Kidney epithelial cell (primary cell): Measurements from ENCODE around the gene ACMSD. TPM values are rescaled to one million over a fixed set of nuclear protein-coding genes. Genes with fewer than 3 reads are reported as not detected.
A peak's percentile ranks its signal among the peaks of the same experiment; 100 is the strongest.

Source experiments
- DNase-seq: peaks from one replicate; pipeline ENCODE4 v3.0.0-alpha.2; 2010; ENCODE audit warnings: low read depth
- H3K27me3 ChIP-seq: 2 replicates; pipeline ENCODE4 v1.6.0; 2011; ENCODE audit warnings: low read length; ENCODE audit not compliant: control insufficient read depth, insufficient read depth
- H3K36me3 ChIP-seq: 2 replicates; pipeline ENCODE4 v1.5.1; 2011; ENCODE audit warnings: low read length; ENCODE audit not compliant: control insufficient read depth, insufficient read depth
- H3K4me3 ChIP-seq: 2 replicates; pipeline ENCODE4 v1.5.1; 2011; ENCODE audit warnings: low read depth, mild to moderate bottlenecking, control low read depth, low read length
- total RNA-seq: library from RNA; depleted of rRNA; stranded (reverse); fragments of >200 nt; gene quantifications from 2 replicates; pipeline ENCODE4 v1.2.3, GENCODE V29; 2015
- TF ChIP-seq, protein P1 (sequence below): IDR thresholded peaks from 2 replicates; pipeline ENCODE4 v1.5.1; 2011; ENCODE audit warnings: mild to moderate bottlenecking, moderate library complexity, low read length, control low read depth, inconsistent platforms; ENCODE audit not compliant: insufficient read depth, poor library complexity, severe bottlenecking

Gene ACMSD
- total RNA-seq, 1 donor from 2014 or later = not detected

DNA sequence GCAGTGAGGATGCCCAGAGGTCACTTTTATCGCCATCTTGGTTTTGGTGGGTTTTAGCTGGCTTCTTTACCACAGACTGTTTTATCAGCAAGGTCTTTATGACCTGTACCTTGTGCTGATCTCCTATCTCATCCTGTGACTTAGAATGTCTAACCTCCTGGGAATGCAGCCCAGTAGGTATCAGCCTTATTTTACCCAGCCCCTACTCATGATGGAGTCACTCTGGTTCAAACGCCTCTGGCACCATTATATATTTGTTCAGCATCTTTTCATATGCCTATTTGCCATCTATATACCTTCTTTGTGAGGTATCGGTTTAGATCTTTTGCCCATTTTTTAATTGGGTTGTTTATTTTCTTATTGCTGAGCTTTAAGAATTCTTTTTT lies 73.0 kb downstream of the ACMSD start:
- Histone ChIP-seq H3K27me3 (no peaks in the 10 kb centered on the region), H3K4me3 (no peak overlapping the region), H3K36me3 (no peaks in the 10 kb centered on the region)
- TF ChIP-seq, protein P1, sequence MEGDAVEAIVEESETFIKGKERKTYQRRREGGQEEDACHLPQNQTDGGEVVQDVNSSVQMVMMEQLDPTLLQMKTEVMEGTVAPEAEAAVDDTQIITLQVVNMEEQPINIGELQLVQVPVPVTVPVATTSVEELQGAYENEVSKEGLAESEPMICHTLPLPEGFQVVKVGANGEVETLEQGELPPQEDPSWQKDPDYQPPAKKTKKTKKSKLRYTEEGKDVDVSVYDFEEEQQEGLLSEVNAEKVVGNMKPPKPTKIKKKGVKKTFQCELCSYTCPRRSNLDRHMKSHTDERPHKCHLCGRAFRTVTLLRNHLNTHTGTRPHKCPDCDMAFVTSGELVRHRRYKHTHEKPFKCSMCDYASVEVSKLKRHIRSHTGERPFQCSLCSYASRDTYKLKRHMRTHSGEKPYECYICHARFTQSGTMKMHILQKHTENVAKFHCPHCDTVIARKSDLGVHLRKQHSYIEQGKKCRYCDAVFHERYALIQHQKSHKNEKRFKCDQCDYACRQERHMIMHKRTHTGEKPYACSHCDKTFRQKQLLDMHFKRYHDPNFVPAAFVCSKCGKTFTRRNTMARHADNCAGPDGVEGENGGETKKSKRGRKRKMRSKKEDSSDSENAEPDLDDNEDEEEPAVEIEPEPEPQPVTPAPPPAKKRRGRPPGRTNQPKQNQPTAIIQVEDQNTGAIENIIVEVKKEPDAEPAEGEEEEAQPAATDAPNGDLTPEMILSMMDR = no peak
- DNase-seq = no peak

DNA sequence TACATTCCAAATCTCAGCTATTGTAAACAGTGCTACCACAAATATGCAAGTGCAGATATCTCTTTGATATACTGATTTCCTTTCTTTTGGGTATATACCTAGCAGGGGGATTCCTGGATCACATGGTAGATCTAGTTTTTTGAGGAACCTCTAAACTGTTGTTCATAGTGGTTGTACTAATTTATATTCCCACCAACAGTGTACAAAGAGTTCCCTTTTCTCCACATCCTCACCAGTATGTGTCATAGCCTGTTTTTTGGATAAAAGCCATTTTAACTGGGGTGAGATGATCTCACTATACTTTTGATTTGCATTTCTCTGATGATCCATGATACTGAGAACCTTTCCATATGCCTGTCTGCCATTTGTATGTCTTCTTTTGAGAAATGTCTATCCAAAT lies 73.9 kb downstream of the ACMSD start:
- TF ChIP-seq, protein P1 = no peak
- Histone ChIP-seq H3K36me3 (no peaks in the 10 kb centered on the region), H3K27me3 (no peaks in the 10 kb centered on the region), H3K4me3 (no peak overlapping the region)
- DNase-seq = no peak

DNA sequence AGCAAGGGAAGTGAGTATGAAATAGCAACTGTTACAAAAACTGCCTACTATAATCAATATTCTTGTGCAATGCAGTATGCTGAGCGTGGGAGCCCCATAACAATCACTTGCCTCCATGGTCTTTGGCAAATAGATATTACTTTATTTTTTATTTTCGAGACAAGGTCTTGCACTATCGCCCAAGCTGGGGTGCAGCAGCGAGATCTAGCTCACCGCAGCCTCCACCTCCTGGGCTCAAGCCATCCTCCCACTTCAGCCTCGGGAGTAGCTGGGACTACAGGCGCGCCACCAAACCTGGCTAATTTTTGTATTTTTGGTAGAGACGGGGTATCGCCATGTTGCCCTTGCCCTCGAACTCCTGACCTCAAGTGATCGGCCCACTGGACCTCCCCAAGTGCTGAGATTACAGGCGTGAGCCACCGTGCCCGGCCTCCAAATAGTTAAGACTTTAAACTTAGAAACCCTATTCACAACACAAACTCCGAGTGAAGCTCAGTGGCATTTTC lies 79.0 kb downstream of the ACMSD start:
- Histone ChIP-seq H3K4me3 (peak overlapping the region; percentile 100), H3K36me3 (no peaks in the 10 kb centered on the region), H3K27me3 (no peaks in the 10 kb centered on the region)
- TF ChIP-seq, protein P1 = no peak
- DNase-seq = no peak

DNA sequence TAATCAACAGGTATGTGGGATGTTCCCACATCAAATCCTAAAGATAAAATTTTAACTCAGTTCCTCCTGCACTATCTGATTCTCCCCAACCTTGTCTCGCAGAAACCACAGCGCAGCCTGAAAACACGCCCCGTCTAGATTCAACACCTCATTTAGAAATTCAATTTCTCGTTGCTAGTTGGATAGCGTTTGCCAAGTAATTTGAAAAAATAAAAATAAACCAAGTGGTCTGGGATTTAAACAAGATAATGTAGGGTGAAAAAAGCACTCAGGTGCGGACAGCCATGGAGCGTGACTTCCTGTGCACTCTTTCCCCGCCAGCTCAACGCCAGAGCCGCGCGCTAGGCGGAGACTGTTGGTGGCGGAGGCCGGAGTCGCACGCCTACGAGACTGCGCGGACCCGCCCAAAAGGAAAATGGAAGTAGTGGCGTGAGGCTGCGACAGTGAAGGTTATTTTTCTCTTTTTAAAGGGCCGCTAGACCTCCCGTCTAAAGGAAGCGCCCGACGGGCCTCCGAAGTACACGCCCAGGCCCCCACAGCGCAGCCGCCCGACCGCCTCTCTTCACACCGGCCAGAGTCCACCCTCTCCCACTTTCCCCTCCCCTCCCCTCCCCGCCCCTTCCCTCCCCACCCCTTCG lies 79.6 kb downstream of the ACMSD start:
- TF ChIP-seq, protein P1 = peak; percentile 32
- Histone ChIP-seq H3K4me3 (peak overlapping the region; percentile 100), H3K27me3 (no peaks in the 10 kb centered on the region), H3K36me3 (no peaks in the 10 kb centered on the region)
- DNase-seq = peak; percentile 63

DNA sequence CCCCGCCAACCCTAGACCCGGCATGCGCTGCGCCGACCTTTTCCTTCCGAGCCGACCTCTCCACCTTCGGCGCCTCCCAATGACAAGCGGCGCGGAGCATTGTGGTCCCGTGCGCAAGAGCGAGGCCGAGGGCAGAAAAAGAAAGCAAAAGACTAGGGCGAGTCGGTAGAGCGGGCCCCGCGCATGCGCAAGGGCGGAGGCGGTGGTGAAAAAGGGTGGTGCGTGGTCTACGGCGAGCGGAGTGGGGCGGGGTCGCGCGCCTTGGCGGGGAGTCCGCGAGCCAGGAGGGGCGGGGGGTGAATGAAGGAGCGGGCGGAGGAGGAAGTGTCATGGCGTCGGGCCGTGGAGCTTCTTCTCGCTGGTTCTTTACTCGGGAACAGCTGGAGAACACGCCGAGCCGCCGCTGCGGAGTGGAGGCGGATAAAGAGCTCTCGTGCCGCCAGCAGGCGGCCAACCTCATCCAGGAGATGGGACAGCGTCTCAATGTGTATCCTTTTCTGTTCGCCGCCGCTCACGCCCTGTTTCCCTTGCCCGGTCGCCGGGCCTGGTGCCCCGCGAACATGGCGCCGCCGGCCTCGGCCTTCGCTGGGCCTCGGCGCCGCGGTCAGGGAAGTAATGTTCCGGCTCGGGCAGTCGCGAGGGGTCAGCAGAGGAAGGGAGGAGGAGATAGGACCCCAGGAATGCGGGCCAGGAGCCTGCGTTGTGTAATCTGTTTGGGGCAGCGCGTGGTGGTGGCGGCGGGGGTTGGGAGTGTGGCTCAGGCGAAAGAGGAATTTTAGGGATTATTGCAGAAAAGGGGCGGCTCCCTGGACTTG lies 80.3 kb downstream of the ACMSD start, which contains the start of gene CCNT2:
TSS of gene CCNT2 (plus strand) at position 297 of the 815 bp plus-strand sequence. CDS start at position 330, 33 bp downstream.
- TF ChIP-seq, protein P1 = no peak
- H3K4me3 ChIP-seq = peak within 1 kb of the TSS; percentile 100
- H3K36me3 ChIP-seq = no peaks in the 10 kb centered on the region
- peak; percentile 91 for DNase-seq
- H3K27me3 ChIP-seq = no peaks in the 10 kb centered on the region
